Measurements from ENCODE around the gene BPHL.
"Not testable (repeated sequence)": the region's sequence is repeated elsewhere in the genome, so short reads cannot be mapped to it uniquely, and the experiment has no call there.

- TF ChIP-seq CTCF, EP300, POLR2A (IDR thresholded peaks at IDR 0.05): not testable (repeated sequence)
Measured at GRCh38 chr6:3189192-3189591, 70.7 kb downstream of the BPHL start.

All from tibial nerve (tissue), 4 donors.